ENCODE data around the gene IRS2.

- TF ChIP-seq POLR2AphosphoS5 (IDR thresholded peaks at IDR 0.05; ENCODE audit: low read depth, low read length) (no peak), REST (IDR thresholded peaks at IDR 0.05; ENCODE audit: insufficient read depth in 1 of 2, low read depth in 2 of 2, low read length in 2 of 2) (no peak), SIN3A (IDR thresholded peaks at IDR 0.05; ENCODE audit: borderline replicate concordance, insufficient read depth, low read length) (no peak), TAF1 (IDR thresholded peaks at IDR 0.05; ENCODE audit: borderline replicate concordance, insufficient read depth, low read length) (no peak)
These were observed 32.5 kb upstream of the IRS2 start for GRCh38 chr13:109818886-109819285.
